ENCODE measurements around the gene COL18A1. TPM values are rescaled to one million over a fixed set of nuclear protein-coding genes. Genes with fewer than 3 reads are reported as not detected.

COL18A1 gene
- total and polyA plus RNA-seq, 9 of the 15 experiments (the other 6 are each of a cell fraction or from before 2014, with no cell fraction given), result 0.14 to 16.4 (median 2.0) TPM

DNA sequence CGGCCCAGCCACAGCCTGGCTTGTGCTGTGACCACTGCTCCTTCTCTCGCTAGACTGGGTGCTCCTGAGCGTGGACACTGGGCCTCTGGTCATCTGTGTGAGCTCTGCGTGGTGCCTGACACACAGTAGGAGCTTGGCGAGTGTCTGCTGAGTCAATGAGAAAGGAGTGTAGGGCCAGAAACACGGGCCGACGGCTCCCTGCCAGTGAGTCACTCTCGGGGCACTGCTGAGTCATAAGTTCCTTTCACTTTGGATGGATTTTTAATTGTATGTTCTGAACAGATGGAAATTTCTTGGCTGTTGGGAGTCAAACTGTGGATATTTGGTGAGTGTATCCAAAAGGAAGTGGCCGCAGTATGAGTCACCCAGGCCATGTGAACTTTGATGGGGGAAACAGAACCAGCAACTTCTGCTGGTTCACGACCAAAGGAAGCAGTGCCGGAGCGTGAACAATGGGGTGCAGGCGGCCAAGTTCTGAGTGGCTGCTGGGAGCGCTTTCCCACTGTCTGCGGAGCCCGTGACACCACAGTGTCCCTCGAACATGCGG lies 41.0 kb upstream of the COL18A1 start (continued):
- TF ChIP-seq, protein P1, sequence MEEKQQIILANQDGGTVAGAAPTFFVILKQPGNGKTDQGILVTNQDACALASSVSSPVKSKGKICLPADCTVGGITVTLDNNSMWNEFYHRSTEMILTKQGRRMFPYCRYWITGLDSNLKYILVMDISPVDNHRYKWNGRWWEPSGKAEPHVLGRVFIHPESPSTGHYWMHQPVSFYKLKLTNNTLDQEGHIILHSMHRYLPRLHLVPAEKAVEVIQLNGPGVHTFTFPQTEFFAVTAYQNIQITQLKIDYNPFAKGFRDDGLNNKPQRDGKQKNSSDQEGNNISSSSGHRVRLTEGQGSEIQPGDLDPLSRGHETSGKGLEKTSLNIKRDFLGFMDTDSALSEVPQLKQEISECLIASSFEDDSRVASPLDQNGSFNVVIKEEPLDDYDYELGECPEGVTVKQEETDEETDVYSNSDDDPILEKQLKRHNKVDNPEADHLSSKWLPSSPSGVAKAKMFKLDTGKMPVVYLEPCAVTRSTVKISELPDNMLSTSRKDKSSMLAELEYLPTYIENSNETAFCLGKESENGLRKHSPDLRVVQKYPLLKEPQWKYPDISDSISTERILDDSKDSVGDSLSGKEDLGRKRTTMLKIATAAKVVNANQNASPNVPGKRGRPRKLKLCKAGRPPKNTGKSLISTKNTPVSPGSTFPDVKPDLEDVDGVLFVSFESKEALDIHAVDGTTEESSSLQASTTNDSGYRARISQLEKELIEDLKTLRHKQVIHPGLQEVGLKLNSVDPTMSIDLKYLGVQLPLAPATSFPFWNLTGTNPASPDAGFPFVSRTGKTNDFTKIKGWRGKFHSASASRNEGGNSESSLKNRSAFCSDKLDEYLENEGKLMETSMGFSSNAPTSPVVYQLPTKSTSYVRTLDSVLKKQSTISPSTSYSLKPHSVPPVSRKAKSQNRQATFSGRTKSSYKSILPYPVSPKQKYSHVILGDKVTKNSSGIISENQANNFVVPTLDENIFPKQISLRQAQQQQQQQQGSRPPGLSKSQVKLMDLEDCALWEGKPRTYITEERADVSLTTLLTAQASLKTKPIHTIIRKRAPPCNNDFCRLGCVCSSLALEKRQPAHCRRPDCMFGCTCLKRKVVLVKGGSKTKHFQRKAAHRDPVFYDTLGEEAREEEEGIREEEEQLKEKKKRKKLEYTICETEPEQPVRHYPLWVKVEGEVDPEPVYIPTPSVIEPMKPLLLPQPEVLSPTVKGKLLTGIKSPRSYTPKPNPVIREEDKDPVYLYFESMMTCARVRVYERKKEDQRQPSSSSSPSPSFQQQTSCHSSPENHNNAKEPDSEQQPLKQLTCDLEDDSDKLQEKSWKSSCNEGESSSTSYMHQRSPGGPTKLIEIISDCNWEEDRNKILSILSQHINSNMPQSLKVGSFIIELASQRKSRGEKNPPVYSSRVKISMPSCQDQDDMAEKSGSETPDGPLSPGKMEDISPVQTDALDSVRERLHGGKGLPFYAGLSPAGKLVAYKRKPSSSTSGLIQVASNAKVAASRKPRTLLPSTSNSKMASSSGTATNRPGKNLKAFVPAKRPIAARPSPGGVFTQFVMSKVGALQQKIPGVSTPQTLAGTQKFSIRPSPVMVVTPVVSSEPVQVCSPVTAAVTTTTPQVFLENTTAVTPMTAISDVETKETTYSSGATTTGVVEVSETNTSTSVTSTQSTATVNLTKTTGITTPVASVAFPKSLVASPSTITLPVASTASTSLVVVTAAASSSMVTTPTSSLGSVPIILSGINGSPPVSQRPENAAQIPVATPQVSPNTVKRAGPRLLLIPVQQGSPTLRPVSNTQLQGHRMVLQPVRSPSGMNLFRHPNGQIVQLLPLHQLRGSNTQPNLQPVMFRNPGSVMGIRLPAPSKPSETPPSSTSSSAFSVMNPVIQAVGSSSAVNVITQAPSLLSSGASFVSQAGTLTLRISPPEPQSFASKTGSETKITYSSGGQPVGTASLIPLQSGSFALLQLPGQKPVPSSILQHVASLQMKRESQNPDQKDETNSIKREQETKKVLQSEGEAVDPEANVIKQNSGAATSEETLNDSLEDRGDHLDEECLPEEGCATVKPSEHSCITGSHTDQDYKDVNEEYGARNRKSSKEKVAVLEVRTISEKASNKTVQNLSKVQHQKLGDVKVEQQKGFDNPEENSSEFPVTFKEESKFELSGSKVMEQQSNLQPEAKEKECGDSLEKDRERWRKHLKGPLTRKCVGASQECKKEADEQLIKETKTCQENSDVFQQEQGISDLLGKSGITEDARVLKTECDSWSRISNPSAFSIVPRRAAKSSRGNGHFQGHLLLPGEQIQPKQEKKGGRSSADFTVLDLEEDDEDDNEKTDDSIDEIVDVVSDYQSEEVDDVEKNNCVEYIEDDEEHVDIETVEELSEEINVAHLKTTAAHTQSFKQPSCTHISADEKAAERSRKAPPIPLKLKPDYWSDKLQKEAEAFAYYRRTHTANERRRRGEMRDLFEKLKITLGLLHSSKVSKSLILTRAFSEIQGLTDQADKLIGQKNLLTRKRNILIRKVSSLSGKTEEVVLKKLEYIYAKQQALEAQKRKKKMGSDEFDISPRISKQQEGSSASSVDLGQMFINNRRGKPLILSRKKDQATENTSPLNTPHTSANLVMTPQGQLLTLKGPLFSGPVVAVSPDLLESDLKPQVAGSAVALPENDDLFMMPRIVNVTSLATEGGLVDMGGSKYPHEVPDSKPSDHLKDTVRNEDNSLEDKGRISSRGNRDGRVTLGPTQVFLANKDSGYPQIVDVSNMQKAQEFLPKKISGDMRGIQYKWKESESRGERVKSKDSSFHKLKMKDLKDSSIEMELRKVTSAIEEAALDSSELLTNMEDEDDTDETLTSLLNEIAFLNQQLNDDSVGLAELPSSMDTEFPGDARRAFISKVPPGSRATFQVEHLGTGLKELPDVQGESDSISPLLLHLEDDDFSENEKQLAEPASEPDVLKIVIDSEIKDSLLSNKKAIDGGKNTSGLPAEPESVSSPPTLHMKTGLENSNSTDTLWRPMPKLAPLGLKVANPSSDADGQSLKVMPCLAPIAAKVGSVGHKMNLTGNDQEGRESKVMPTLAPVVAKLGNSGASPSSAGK (IDR thresholded peaks at IDR 0.05), result no peak
- TF ChIP-seq NCOR1 (IDR thresholded peaks at IDR 0.05), result no peak
- no peak; the same call in 1 of the 2 replicates for TF ChIP-seq NFRKB (IDR thresholded peaks at IDR 0.05; ENCODE audit: low read depth)
- peak; percentile 92 for TF ChIP-seq BACH1 (tag; IDR thresholded peaks at IDR 0.05)
- no peak for TF ChIP-seq ZEB2 (IDR thresholded peaks at IDR 0.05)
- no peak for TF ChIP-seq CBX1 (IDR thresholded peaks at IDR 0.05; ENCODE audit: low read depth)
- TF ChIP-seq ZKSCAN3 (CRISPR knock-in tag; IDR thresholded peaks at IDR 0.05), result no peak
- TF ChIP-seq, protein P2, sequence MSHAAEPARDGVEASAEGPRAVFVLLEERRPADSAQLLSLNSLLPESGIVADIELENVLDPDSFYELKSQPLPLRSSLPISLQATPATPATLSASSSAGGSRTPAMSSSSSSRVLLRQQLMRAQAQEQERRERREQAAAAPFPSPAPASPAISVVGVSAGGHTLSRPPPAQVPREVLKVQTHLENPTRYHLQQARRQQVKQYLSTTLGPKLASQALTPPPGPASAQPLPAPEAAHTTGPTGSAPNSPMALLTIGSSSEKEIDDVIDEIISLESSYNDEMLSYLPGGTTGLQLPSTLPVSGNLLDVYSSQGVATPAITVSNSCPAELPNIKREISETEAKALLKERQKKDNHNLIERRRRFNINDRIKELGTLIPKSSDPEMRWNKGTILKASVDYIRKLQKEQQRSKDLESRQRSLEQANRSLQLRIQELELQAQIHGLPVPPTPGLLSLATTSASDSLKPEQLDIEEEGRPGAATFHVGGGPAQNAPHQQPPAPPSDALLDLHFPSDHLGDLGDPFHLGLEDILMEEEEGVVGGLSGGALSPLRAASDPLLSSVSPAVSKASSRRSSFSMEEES (CRISPR knock-in tag; IDR thresholded peaks at IDR 0.05), result no peak
- no peak for TF ChIP-seq FOXJ2 (tag; IDR thresholded peaks at IDR 0.05)
- peak; percentile 89 for TF ChIP-seq SMARCC2 (IDR thresholded peaks at IDR 0.05; ENCODE audit: low read depth)
- TF ChIP-seq RFX7 (CRISPR knock-in tag; IDR thresholded peaks at IDR 0.05), result no peak
- no peak for TF ChIP-seq MEIS2 (IDR thresholded peaks at IDR 0.05; ENCODE audit: partially characterized antibody)
- peak; percentile 96 for TF ChIP-seq JUND (IDR thresholded peaks at IDR 0.05; ENCODE audit: borderline replicate concordance, low read depth, low read length)
- peak; percentile 96 for TF ChIP-seq JUND (tag; IDR thresholded peaks at IDR 0.05; ENCODE audit: borderline replicate concordance, low read depth, low read length)
- no peak for TF ChIP-seq SIN3B (IDR thresholded peaks at IDR 0.05; ENCODE audit: low read depth)
- TF ChIP-seq YBX1 (IDR thresholded peaks at IDR 0.05), result no peak
- TF ChIP-seq DMBX1 (CRISPR knock-in tag; IDR thresholded peaks at IDR 0.05; ENCODE audit: borderline replicate concordance), result peak; percentile 61; the same call in 1 of the 2 replicates
- no peak for TF ChIP-seq RBM17 (IDR thresholded peaks at IDR 0.05; ENCODE audit: borderline replicate concordance, low read depth, low read length)
